HUES64 (cell line): ENCODE results near the gene SUGCT.

Experiments
- H3K27ac ChIP-seq: 2 replicates; pipeline ENCODE4 v1.7.0; 2013; ENCODE audit warnings: low read depth, low read length, inconsistent platforms
- H3K27me3 ChIP-seq: 2 replicates; pipeline ENCODE4 v1.6.1; 2013; ENCODE audit warnings: mild to moderate bottlenecking, low read length; ENCODE audit not compliant: insufficient read depth
- H3K36me3 ChIP-seq: 2 replicates; pipeline ENCODE4 v1.6.1; 2013; ENCODE audit warnings: mild to moderate bottlenecking, low read length; ENCODE audit not compliant: insufficient read depth
- H3K4me1 ChIP-seq: 2 replicates; pipeline ENCODE4 v1.6.1; 2013; ENCODE audit warnings: mild to moderate bottlenecking, low read length, moderate library complexity; ENCODE audit not compliant: insufficient read depth
- H3K4me3 ChIP-seq: 2 replicates; pipeline ENCODE4 v1.5.1; 2013; ENCODE audit warnings: mild to moderate bottlenecking, low read length, moderate library complexity
- H3K9ac ChIP-seq: 2 replicates; pipeline ENCODE4 v1.6.1; 2013; ENCODE audit warnings: mild to moderate bottlenecking, low read depth, low read length
- H3K9me3 ChIP-seq: 2 replicates; pipeline ENCODE4 v1.6.1; 2013; ENCODE audit warnings: low read depth, low read length; ENCODE audit not compliant: insufficient read depth
- WGBS: fragments of 150-250, 120-280 bp; methylation state at CpG from one replicate; pipeline ENCODE4 v1.1.7; 2013; ENCODE audit warnings: missing lambda C conversion rate; 5-methylcytosine and 5-hydroxymethylcytosine counted together

SUGCT gene

DNA sequence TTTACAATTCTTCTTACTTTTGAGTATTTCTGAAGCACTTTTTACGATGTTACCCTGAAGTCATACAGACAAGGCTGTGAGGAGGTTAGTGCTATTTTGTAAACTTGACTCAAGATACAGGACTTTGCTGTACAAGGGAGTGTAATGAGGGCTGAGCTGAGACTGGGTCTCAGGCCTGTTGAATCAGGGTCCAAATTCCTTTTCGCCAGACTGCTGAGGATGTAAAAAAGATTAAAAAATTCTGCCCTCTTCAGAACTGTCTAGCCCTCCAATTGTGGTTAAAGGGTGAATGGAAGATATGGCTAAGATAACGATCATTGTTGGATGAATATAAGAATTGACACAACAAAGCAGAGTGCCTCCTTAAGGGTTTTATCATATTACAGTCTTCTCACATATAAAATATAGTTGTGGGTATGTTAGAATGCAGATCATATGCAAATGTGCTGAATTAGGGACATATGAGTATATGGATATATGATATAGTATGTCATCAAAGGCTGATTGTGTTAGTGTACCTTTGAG, 165.4 kb downstream of the SUGCT start:
- no peak overlapping the region for H3K4me3 ChIP-seq
- no peaks in the 10 kb centered on the region for H3K27me3 ChIP-seq
- no peaks in the 10 kb centered on the region for H3K9me3 ChIP-seq
- 95% methylated on average over 2 of the region's 3 CpGs for WGBS
- no peak overlapping the region for H3K27ac ChIP-seq
- peaks cover 21% of the 10 kb centered on the region for H3K4me1 ChIP-seq
- H3K36me3 ChIP-seq = no peaks in the 10 kb centered on the region
- no peak overlapping the region for H3K9ac ChIP-seq

DNA sequence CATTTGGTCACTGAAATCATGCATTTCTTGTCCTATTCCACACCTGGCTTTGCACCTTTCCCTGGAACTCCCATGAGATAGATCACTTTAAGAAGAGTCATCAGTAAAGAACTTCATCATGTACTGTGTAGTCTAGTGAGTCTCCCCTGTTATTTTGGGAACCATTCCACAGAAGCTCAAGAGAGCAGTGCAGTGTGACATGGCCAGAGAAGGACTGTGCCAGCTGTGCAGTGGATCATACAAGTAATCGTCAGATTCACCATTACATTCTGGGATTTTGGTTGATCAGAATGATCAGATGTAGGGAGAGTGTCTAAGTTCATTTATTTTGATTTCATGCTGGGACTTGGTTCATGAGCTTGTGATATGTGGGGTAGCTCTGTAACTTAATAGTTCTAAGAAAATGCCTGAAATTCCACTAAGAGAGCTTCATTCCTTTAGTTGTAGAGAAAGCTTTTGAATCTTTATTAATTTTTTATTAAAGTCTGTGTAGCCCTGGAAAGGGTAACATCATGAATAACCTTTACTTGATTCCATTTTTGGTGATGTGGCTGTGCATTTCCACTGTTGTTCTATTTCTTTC, 166.8 kb downstream of the SUGCT start:
- Histone ChIP-seq H3K27ac (no peak overlapping the region), H3K27me3 (no peaks in the 10 kb centered on the region), H3K4me3 (no peak overlapping the region), H3K9ac (no peak overlapping the region), H3K9me3 (no peaks in the 10 kb centered on the region), H3K4me1 (peaks cover 21% of the 10 kb centered on the region), H3K36me3 (no peaks in the 10 kb centered on the region)
- 97% methylated on average over 1 of the region's 1 CpG for WGBS

DNA sequence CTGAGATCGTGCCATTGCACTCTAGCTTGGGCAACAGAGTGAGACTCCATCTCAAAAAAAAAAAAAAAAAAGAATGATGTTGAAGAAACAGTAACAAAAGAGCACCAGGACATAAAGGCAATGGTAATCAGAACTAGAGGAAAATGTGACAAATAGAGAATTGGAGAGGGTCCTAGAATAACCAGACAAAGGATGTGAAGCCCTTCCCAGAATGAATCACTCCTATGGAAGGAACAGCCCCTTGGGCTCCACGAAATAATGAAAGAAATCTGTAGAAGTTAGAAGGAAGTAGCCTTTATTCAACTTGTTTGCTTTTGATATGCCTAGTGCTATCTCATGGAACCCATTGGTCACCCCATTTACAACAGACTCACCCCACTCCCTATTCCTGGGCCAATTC, 169.2 kb downstream of the SUGCT start:
- no peak overlapping the region for H3K9ac ChIP-seq
- no peak overlapping the region for H3K4me3 ChIP-seq
- peaks cover 9% of the 10 kb centered on the region for H3K4me1 ChIP-seq
- 95% methylated on average over 2 of the region's 2 CpGs for WGBS
- H3K27ac ChIP-seq = no peak overlapping the region
- H3K27me3 ChIP-seq = no peaks in the 10 kb centered on the region
- H3K36me3 ChIP-seq = no peaks in the 10 kb centered on the region
- H3K9me3 ChIP-seq = no peaks in the 10 kb centered on the region

DNA sequence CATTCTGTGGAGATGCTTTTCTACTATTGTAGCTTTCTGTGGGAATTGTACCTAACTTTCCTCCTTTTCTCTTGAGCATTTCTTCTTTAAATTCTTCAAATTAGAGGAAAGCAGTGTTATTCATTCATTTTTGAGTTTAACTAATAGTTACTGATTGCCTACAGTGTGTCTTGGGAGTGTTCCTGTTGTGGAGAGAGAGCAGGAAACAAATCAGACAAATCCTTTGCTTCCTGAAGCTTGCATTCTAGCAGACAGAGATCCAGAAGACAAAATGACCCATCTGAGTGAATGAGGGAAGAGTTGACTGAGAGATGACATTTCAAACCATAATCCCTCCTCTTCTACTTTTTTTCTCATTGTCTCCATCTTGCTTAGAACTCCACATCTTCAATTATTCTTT, 170.4 kb downstream of the SUGCT start:
- Histone ChIP-seq H3K36me3 (no peaks in the 10 kb centered on the region), H3K4me1 (no peaks in the 10 kb centered on the region), H3K4me3 (no peak overlapping the region), H3K27ac (no peak overlapping the region), H3K27me3 (no peaks in the 10 kb centered on the region), H3K9me3 (no peaks in the 10 kb centered on the region), H3K9ac (no peak overlapping the region)

DNA sequence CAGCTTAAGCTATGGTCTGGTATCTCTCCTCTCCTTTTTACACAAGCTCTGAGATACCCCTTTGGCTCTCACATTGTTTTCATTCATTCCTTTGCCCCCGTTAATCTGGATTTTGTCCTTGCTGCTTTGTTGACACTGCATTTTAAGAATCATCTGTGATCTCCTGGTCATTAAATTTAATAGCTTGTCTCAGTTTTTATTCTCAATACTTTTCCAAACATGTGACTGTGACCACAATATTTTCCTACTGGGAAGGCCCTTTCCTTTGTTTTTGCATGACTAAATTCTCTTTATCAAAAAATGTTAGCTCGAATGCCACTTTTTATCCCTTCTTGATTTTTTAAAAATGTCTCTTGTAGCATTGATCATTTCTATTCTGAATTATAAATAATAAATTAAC, 171.2 kb downstream of the SUGCT start:
- Histone ChIP-seq H3K27ac (no peak overlapping the region), H3K9ac (no peak overlapping the region), H3K9me3 (no peaks in the 10 kb centered on the region), H3K4me1 (0 out of 2 replicates have a peak, but pooled peaks cover 1% of the 10 kb centered on the region), H3K36me3 (no peaks in the 10 kb centered on the region), H3K4me3 (no peak overlapping the region), H3K27me3 (no peaks in the 10 kb centered on the region)
- 95% methylated on average over 2 of the region's 2 CpGs for WGBS

DNA sequence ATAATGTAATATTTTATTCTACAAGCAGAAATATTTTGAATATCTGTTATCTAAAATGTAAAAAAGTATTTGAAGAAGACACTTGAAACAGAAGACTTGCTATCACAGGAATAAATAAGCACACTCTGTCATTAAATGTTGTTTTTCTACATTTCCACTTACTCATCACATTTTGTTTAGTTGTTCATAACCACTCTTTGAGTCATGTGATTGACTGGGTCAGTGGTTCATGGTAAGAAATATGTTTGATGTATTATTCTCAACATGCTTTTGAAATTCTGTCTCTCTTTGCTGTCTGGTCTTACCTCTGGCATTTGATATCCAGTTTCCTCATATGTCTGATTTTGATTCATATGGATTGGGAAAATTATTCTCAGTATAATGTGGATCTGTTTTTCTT, 171.8 kb downstream of the SUGCT start:
- Histone ChIP-seq H3K27ac (no peak overlapping the region), H3K27me3 (no peaks in the 10 kb centered on the region)

DNA sequence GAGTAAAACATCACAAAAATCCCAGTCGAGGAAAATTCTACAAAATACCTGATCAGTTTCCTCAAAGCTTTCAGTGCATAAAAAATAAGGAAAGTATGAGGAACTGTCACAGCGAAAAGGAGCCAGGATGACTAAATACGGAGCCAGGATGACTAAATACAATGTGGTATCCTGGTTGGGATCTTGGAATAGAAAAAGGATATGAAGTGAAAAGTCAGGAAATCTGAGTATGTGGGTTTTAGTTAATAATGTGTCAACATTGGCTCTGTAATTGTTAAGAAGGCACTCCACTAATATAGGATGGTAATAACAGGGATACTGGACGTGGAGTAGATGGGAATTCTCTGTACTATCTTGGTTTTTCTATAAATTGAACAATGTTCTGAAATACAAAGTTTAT, 175.5 kb downstream of the SUGCT start:
- H3K36me3 ChIP-seq = no peaks in the 10 kb centered on the region
- H3K27me3 ChIP-seq = no peaks in the 10 kb centered on the region
- H3K9me3 ChIP-seq = no peaks in the 10 kb centered on the region
- whole genome bisulfite sequencing = 93% methylated on average over 4 of the region's 4 CpGs
- no peak overlapping the region for H3K9ac ChIP-seq
- no peak overlapping the region for H3K4me3 ChIP-seq
- no peak overlapping the region for H3K27ac ChIP-seq
- peaks cover 8% of the 10 kb centered on the region; the same call in 1 of the 2 replicates for H3K4me1 ChIP-seq

More for the DNA sequence above, 171.8 kb downstream of the SUGCT start:
- H3K36me3 ChIP-seq = no peaks in the 10 kb centered on the region
- no peaks in the 10 kb centered on the region for H3K9me3 ChIP-seq
- H3K9ac ChIP-seq = no peak overlapping the region
- peaks cover 7% of the 10 kb centered on the region; the same call in 1 of the 2 replicates for H3K4me1 ChIP-seq
- no peak overlapping the region for H3K4me3 ChIP-seq

DNA sequence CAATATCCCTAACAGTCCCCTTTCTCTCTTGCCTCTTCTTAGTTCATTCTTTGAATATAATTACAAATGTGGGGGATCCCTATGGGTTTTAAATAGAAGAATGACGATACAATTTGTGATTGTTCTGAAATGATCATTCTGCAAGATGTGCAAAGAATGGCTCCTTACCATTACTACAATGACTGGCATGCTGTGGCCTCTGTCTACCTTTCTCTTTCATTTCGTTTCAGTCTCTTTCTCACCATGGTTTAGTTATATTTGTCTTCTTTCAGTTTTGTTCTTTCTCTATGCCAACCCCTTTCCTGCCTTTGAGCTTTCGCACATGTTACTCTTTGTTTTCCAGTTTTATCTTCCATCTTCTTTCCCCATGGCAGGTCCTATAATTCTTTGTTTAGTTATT, 176.5 kb downstream of the SUGCT start:
- WGBS = 92% methylated on average over 2 of the region's 3 CpGs
- Histone ChIP-seq H3K9ac (no peak overlapping the region), H3K4me3 (no peak overlapping the region), H3K27ac (no peak overlapping the region), H3K36me3 (no peaks in the 10 kb centered on the region), H3K9me3 (no peaks in the 10 kb centered on the region), H3K27me3 (no peaks in the 10 kb centered on the region), H3K4me1 (peaks cover 8% of the 10 kb centered on the region; the same call in 1 of the 2 replicates)

DNA sequence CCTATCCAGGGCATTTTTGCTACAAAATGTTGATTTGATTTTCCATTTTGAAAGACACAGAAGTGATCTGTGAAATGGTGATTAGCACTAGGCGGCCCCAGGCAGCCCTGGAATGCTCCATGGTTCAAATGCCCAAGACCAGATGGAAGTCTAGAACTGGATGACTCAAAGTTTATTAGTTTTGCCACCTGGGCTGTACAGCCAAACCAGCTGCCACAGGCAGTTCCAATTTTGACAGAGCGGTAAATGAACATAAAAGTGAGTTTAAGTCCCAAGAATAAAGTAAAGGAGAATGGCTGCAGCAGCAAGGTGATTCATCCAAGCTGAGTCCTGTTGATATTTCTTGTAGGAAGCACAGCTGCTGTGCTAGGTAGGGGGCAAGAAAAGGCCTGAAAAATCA, 180.5 kb downstream of the SUGCT start:
- WGBS = 93% methylated on average over 2 of the region's 2 CpGs
- no peaks in the 10 kb centered on the region for H3K36me3 ChIP-seq
- H3K4me3 ChIP-seq = no peak overlapping the region
- H3K9me3 ChIP-seq = no peaks in the 10 kb centered on the region
- no peaks in the 10 kb centered on the region for H3K27me3 ChIP-seq
- H3K9ac ChIP-seq = no peak overlapping the region
- no peak overlapping the region for H3K27ac ChIP-seq
- H3K4me1 ChIP-seq = peaks cover 13% of the 10 kb centered on the region; the same call in 1 of the 2 replicates

DNA sequence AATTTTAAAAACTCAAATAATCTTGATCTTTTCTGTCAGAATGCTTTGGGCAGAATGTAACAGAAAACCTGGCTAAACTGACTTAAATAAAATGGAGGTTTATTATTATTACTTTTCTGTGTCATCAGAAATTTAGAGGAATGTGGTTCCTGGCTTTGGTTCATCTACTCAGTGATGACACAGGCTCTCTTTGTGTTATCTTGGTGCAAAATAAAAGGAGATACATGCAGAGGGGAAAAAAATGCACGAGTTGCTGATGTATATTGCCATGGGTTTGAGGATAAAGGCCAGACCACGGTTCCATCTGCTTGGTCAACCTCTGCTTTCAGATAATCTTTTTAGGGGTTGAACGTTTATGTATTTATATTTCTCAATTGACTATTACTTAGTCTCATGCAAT, 181.4 kb downstream of the SUGCT start:
- Histone ChIP-seq H3K4me1 (peaks cover 11% of the 10 kb centered on the region; the same call in 1 of the 2 replicates), H3K27me3 (no peaks in the 10 kb centered on the region), H3K4me3 (no peak overlapping the region), H3K36me3 (no peaks in the 10 kb centered on the region), H3K9me3 (no peaks in the 10 kb centered on the region), H3K27ac (no peak overlapping the region), H3K9ac (no peak overlapping the region)
- WGBS = 91% methylated on average over 2 of the region's 3 CpGs

DNA sequence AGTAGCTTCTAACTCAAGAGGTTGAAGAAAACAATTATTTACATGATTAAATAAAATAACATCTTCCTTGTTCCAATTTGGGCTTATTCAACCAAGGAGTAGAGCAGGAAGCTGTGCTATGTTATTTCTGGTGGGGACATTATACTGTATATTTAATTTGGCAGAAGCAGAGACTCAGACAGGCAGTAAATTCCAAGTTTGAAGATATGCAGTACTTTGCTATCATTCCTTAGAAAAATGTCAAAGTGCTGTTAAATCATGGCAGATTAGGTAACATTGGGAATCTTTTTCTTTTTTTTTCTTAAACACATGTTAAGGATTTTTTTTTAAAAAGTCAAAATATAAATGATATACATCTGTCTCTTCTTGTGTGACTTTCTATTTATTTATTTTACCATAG, 190.1 kb downstream of the SUGCT start:
- Histone ChIP-seq H3K36me3 (no peaks in the 10 kb centered on the region), H3K27ac (no peak overlapping the region), H3K27me3 (no peaks in the 10 kb centered on the region), H3K4me1 (no peaks in the 10 kb centered on the region), H3K4me3 (no peak overlapping the region), H3K9ac (no peak overlapping the region), H3K9me3 (no peaks in the 10 kb centered on the region)

DNA sequence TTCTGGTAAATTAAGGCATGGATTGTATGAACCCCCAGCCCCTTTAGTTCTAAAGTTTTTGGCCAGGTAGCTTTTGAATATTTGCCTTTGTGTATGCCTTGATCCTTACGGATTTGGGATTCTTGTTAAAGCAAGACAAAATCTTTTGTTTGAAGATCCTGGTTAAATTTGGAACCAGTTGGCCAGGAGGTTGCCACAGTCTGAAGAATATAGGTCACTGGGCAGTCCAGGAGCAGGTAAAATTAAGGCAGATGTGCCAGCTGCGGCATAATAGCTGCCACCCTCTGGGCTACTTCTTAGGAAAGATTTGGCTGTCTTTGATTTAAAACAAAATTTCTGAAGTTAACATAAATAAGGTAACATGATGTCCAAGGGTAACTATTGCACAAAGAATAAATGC, 192.3 kb downstream of the SUGCT start:
- Histone ChIP-seq H3K9me3 (no peaks in the 10 kb centered on the region), H3K9ac (no peak overlapping the region), H3K4me3 (no peak overlapping the region), H3K27ac (no peak overlapping the region), H3K4me1 (no peaks in the 10 kb centered on the region), H3K36me3 (no peaks in the 10 kb centered on the region), H3K27me3 (no peaks in the 10 kb centered on the region)
- WGBS = 94% methylated on average over 2 of the region's 2 CpGs
